PC-3 (cell line): Measurements from ENCODE around the gene NSMCE1.

Experiments used
- EZH2 ChIP-seq: fragments of 300-600 bp; sonication (generic); IDR thresholded peaks from one replicate; pipeline ENCODE4 v1.6.1; 2017; ENCODE audit warnings: antibody characterized with exemption, mild to moderate bottlenecking, low read length; ENCODE audit not compliant: unreplicated experiment
- TF ChIP-seq, protein P1 (sequence below): fragments of 300-600 bp; sonication (generic); conservative IDR thresholded peaks from 2 replicates; pipeline ENCODE4 v1.5.1; 2017; ENCODE audit warnings: antibody characterized with exemption, low read depth, mild to moderate bottlenecking, low read length

GRCh38 chr16:27312580-27313421, 44.2 kb upstream of the NSMCE1 start:
- TF ChIP-seq, protein P1, sequence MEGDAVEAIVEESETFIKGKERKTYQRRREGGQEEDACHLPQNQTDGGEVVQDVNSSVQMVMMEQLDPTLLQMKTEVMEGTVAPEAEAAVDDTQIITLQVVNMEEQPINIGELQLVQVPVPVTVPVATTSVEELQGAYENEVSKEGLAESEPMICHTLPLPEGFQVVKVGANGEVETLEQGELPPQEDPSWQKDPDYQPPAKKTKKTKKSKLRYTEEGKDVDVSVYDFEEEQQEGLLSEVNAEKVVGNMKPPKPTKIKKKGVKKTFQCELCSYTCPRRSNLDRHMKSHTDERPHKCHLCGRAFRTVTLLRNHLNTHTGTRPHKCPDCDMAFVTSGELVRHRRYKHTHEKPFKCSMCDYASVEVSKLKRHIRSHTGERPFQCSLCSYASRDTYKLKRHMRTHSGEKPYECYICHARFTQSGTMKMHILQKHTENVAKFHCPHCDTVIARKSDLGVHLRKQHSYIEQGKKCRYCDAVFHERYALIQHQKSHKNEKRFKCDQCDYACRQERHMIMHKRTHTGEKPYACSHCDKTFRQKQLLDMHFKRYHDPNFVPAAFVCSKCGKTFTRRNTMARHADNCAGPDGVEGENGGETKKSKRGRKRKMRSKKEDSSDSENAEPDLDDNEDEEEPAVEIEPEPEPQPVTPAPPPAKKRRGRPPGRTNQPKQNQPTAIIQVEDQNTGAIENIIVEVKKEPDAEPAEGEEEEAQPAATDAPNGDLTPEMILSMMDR, result no peak
- no peak for TF ChIP-seq EZH2
